HS-27A (cell line): ENCODE results near the gene MAP2K2.
"Not testable (repeated sequence)": the region's sequence is repeated elsewhere in the genome, so short reads cannot be mapped to it uniquely, and the experiment has no call there.

ENCODE experiments used
- DNase-seq: peaks from one replicate; pipeline ENCODE4 v3.0.0-alpha.2; 2012; ENCODE audit warnings: low read depth, missing footprints

The MAP2K2 gene

DNA sequence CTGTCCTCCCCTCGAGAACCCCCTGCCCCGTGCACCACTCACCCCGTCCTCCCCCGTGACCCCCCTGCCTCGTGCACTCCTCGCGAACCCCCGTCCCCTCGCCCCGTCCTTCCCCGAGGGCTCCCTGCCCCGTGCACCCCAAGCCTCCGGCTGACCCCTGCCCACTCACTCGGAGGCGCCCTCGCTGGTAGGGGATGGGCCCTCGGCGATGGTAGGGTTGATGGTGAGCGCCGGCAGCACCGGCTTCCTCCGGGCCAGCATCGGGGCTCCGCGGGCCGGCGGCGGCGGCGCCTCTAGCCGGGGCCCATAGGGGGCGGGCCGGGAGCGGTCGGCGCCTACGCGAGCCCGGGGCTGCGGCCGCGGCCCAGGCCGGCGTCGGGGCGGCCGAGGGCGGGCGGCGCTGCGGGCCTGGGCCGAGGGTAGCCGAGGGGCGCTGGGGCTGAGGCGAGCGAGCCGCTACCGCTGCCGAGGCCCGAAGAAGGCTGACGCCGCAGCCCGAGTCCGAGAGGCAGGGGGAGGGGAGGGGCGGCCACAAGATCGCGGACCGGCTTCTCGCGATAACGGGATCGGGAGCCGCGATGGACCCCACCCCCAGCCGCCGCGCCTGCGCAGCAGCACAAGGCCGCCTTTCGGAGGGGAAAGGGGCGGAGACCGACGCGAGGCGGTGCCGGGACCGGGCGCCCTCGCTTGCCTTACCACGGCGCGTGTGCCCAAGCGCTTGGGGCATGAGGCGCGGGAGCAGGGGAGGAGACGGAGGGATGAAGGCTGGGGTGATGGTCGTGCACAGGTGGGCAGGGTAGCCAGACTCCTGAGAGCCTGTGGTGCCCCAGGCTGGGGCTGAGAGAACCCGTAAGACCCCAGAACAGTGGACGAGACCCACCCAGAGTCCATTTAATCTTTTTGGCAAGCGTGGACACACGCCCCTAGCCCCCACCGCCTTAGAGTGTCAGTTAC is at the start of gene MAP2K2:
TSS of gene MAP2K2 (minus strand) at position 508 of the 954 bp plus-strand sequence. CDS start at position 261, 247 bp downstream.
- no peak for DNase-seq

DNA sequence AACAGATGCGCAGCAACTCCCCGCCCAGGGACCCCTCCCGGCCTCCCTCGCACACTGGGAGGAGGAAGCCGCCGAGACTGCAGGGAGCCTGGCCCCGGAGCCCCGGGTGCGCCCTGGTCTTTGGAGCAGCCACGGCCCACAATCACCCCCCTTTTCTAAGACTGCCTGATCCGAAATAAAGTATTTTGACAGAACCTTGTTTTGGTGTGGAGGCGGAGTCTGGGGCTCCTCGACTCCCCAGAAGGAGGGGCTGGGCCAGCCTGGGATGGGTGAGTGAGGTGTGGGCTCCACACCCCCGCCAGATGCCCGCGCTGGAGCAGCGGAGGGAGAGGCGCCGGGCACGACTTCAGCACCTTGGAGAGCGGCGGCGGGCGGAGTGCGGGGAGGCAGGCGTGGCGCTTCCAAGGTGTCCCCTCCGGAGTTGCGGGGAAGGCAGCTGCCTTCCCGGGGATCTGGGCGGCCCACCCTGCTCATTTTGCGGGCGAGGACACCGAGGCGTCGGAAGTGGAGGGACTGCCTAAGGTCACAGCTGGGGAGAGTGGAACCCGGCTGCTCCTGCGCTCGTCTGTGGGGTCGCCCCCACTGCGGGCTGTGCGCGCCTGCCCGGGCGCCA is 49.0 kb upstream of the MAP2K2 start:
- DNase-seq, result no peak

DNA sequence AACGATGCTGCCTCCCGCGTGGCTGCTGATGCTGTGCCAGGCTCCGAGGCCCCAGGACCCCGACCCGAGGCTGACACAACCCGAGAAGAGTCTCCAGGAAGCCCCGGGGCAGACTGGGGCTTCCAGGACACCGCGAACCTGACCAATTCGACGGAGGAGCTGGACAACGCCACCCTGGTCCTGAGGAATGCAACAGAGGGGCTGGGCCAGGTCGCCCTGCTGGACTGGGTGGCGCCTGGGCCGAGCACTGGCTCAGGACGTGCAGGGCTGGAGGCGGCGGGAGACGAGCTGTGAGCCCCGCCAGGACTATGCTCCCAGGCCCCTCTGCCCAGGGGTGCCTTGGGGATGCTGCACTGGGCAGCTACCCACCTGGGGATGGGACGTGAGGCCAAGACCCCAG is 47.8 kb upstream of the MAP2K2 start:
- no peak for DNase-seq

DNA sequence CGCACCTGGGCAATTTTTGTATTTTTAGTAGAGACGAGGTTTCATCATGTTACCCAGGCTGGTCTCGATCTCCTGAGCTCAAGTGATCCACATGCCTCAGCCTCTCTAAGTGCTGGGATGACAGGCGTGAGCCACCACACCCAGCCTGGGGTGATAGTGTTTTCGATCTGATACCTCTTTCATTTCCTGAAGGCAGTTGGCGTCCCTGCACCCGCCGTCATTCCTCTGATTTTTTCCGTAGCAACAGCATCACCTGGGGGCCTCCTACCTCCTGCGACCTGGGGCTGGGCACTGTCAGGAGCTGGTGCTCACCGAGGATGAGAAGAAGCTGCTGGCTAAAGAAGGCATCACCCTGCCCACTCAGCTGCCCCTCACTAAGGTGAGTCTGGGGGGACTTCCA is 40.3 kb upstream of the MAP2K2 start:
- no peak for DNase-seq

DNA sequence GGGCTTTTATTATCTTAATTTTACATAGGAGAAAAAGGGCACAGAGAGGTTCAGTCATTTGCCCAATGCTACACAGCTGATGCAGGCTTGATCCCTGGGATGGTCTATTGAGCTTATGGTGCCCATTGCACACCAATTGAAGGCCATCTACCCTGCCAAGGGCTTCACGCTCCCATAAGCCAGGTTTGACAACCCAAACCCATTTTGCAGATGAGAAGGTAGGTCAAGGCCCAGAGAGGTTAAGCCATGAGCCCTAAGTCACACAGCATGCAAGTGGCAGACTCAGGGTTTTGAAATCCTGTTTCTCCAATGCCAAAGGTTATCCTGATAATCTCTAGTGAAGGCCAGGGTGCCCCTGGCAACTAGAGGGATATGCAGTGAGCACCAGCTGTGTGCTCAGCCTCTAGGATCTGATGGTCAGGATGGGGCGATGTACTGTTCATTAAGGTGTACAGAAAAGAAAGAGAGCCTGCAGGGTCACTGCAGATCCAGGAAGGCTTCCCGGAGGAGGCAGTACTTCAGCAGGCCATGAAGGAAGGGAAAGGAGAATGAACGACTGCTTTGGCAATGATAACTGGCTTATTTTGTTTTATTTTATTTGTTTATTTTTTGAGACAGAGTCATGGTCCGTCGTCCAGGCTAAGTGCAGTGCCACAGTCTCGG is 37.6 kb upstream of the MAP2K2 start:
- DNase-seq, result no peak

DNA sequence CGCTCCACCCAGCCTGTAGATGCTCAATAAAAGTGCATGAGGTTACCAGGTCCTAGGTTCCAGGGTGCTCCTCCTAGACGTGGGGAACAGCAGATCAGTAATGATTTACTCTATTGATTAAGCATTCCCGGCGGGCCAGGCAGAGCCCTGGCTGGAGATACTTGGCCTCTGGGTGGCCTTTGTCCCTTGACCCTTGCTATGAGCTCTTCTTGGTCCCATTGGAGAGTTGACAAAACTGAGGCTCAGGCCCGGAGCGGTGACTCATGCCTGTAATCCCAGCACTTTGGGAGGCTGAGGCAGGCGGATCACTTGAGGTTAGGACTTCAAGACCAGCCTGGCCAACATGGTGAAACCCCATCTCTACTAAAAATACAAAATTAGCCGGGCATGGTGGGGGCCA is 34.0 kb upstream of the MAP2K2 start:
- DNase-seq, result not testable (repeated sequence)

DNA sequence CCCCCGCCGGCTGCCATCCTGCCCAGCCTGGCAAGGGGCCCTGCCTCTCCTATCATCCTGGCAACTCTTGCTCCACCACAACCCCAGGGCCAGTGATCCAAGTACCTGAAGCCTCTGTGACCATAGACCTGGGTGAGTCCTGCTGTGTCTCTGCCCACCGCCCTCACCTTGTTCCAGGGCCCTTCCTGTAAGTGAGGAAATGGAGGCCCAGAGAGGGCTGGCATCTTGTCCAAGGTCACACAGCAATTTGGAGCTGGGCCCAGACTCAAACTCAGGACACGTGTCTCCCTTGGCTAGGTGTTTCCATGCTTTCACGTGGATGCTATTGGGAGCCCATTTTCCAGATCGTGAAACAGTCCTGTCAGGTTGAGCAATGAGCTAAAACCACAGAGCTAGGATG is 33.2 kb upstream of the MAP2K2 start:
- no peak for DNase-seq

DNA sequence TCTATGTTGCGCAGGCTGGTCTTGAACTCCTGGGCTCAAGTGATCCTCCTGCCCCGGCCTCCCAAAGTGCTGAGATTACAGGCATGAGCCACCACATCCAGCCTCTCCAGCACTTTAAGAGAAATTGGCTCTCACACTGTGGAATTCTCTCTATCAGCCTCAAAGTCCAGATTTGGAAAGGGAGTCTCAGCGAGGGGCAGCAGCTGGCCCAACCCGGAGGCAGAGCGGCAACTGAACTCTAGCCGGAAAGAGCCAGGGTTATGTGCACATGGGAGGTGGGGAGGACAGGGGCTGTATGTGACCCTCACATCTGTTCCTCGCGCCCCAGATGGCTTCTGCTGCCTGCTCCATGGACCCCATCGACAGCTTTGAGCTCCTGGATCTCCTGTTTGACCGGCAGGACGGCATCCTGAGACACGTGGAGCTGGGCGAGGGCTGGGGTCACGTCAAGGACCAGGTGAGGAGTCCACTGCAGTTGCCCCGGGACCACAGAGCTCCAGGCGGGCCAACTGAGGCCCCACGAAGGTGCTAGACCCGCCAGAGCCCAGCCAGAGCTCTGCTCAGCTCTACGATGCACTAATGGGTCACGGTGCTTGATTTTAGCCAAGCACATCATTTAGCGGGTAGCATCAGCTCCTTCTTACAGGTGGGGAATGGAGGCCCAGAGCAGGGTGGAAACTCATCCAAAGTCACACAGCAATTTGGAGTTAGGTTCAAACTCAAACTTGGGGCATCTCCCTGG is 30.8 kb upstream of the MAP2K2 start:
- no peak for DNase-seq

DNA sequence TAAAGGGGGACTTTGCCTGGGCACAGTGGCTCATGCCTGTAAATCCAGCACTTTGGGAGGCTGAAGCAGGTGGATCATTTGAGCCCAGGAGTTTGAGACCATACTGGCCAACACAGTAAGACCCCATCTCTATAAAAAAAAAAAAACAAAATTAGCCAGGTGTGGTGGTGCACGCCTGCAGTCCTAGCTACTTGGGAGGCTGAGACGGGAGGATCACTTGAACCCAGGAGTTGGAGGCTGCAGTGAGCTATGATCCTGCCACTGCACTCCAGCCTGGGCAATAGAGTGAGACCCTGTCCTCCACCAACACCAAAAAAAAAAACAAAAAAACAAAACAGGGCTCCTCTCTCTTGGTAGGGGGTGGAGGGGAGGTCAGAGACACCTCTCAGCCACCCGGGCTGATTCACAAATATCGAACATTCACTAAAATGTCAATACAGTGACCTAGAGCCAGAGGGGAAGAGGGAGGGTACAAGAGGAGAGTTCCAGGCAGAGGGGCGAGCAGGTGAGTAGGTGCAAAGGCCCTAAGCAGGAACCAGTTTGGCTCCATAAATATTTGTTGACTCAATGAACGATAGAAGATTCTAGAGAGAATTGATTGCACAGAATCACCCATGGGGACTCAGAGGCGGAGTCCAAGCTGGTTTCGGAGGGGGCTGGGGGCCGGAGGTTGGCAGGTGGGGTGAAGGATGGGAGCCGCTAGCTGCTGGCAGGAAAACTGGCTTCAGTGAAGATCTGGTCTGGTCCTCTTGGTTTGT is 28.5 kb upstream of the MAP2K2 start:
- DNase-seq, result no peak

DNA sequence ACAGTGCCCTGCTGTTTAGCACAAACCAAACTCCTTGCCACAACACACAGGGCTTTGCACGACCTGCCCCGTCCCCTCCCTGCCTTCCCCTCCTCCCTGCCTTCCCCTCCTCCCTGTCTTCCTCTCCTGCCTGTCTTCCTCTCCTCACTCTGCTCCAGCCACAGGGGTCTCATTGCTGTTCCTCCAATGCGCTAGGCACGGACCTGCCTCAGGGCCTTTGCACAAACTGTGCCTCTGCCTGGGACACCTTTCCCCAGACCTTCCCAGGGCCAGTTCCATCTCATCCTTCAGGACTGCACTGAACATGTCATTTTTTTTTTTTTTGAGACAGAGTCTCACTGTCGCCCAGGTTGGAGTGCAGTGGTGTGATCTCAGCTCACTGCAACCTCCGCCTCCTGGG is 27.7 kb upstream of the MAP2K2 start:
- DNase-seq, result no peak

DNA sequence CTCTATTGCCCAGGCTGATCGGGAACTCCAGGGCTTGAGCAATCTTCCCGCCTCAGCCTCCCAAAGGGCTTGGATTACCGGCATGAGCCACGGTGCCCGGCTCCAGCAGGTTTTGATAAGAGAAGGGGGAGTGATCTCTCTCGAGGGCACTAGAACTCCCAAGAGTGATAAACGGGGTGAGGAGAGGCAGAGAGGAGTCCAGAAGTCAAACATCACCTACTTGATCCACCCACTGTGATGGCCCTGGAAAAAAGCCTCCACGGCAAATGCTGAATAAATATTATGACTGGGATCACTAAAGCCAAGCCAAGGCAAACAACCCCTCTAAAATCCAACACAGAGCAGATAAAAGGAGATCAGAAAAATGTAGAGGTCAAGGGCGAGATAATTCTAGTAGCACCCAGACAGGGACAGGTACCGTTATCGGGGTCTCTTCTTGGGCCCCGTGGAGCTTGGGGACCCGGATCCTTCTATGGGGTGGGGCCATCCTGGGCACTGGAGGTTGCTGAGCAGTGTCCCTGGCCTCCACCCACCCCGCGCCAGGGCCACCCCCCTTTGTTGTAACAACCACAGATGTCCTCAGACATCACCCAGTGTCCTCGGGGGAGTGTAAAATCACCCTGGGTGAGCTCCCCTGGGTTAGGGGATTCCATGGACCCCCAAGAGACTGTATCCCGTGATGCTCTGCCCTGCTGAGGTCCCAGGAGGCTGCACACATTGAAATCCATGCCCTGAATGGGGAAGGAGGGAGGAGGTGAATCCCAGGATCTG is 25.8 kb upstream of the MAP2K2 start:
- no peak for DNase-seq

DNA sequence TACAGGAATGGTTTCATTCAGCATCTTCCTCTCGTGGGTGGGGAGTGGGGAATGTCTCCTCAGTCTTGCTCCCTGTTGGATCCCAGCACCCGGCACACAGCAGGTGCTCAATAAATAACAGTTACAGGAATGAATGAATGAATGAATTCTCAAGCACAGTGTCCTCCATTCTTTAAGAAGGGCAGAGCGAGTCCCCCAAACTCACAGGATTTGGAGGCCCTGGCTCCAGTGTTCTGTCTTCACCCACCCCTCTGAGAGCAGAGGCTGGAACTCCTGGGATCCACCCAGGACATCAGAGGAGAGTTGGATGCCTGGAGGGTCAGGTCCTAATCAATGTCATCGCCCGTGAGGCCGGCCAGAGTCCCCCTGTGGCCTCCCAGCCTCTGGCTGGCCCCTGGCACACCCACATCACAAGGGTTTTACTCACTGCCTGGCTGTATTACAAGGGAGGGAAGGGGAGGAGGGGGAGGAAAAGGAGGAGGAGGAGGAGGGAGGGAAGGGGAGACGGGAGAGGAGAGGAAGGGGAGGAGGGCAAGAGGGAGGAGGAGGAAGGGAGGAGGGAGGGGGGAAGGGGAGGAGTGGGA is 20.8 kb upstream of the MAP2K2 start:
- no peak for DNase-seq

DNA sequence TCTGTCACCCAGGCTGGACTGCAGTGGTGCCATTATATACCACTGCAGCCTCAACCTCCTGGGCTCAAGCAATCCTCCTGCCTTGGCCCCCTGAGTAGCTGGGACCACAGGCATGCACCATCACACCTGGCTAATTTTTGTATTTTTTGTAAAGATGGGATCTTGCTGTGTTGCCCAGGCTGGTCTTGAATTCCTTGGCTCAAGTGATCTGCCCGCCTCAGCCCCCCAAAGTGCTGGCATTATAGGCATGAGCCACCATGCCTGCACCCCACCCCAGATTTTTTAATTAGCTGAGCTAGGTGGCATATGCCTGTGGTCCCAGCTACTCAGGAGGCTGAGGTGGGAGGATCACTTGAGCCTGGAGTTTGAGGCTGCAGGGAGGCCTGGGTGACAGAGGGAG is 19.0 kb upstream of the MAP2K2 start:
- DNase-seq, result not testable (repeated sequence)

DNA sequence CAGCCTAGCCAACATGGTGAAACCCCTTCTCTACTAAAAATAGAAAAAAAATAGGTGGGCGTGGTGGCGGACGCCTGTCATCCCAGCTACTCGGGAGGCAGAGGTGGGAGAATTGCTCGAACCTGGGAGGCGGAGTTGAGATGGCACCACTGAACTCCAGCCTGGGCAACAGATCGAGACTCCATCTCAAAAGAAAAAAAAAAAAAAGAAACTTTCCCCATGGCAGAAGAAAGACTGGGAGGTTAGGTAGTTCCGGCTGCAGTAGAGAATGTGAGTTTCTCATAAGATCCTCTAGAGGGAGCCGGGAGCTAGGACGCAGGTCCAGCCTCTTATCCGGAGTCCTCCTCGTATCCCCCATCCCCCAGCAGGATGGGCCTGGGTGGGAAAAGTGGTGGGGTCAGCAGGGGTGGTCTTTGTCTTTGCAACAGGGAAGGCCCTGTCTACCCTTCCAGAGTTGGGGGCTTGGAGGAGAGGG is 16.4 kb upstream of the MAP2K2 start:
- DNase-seq, result no peak

DNA sequence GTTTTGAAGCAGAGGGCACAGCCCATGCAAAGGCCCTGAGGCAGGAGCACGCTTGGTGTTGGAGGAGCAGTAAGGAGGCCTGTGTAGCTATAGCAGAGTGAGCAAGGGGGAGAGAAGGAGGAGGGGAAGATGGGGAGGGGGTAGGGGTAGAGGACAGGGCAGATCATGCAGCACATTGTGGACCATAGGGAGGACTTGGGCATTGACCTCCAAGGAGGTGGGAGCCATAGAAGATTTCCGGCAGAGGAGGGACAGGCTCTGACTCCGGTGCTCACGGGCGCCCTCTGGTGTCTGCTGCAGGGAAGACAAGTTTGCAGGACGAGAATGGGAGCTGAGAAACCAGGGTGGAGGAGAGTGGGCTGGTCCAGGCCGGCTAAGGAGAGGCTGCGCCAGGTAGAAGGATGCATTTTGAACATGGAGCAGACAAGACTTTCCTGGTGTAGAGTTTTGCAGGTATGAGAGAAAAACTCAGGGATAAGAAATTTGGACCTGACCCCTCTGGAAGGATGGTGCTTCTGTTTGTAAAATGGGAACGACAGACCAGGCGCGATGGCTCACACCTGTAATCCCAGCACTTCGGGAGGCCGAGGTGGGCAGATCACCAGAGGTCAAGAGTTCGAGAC is 15.8 kb upstream of the MAP2K2 start:
- no peak for DNase-seq

DNA sequence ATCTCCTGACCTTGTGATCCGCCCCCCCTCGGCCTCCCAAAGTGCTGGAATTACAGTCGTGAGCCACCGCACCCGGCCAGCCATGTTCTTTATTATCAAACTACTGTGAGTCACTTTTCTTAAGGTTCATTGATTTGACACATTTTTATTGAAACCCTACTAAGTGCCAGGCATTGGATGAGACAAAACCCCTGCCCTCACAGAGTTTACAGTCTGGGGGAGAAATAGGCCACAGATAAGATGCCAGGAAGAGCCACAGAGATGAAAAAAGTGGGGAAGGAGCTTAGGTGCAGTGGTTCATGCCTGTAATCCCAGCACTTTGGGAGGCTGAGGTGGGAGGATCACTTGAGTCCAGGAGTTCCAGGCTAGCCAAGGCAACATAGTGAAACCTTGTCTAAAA is 14.5 kb upstream of the MAP2K2 start:
- DNase-seq, result no peak

DNA sequence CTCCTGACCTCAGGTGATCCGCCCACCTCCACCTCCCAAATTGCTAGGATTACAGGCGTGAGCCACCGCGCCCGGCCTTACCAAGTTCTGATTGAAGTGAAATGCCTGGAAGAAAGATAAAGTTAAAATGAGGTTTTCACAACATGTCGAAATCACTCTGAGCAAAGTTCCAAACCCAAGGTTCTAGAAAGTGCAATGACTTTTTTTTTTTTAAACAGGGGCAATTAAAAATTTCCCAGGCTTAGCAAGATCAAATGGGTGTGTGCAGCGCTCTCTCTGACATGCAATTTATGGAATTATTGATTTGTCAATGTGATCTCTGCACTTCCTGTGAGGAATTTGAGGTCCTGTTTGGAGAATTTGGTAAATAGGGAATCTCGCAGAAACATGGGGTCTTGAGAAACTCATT is 12.8 kb upstream of the MAP2K2 start:
- DNase-seq, result no peak

DNA sequence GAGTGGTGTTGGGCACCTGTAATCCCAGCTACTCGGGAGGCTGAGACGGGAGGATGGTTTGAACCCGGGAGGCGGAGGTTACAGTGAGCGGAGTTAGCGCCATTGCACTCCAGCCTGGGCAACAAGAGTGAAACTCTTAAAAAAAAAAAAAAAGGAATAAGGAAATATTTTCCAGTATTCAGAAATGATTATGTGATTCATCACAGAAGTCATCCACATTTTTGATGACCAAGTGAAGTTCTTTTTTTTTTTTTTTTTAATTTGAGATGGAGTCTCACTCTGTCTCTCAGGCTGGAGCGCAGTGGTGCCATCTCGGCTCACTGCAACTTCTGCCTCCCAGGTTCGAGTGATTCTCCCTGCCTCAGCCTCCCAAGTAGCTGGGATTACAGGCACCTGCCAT is 11.5 kb upstream of the MAP2K2 start:
- DNase-seq, result not testable (repeated sequence)

DNA sequence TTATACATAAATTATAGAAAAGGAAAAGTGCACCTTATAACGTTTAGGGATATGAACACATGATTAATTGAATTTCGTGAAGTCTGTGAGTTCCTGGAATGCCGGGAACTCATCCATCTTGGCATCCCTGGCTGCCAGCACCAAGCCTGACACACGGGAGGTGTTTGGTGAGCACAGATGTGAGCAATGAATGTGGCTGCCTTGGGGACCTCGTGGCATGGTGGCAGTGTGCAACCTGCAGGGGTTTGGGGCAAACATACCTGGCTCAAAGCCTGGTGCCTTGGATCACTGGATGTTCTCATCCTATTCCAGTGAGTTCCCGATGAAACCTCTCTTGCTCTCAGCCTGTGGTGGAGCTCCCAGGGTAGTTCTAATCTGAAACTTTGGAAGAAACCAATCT is 10.4 kb upstream of the MAP2K2 start:
- DNase-seq, result no peak
